GM06990 (cell line): Measurements from ENCODE around the gene DNAJC30.

Experiments
- DNase-seq: peaks from one replicate; pipeline ENCODE4 v3.0.0-alpha.2; 2011; ENCODE audit not compliant: insufficient read length; ENCODE audit errors: extremely low read depth
- H3K27me3 ChIP-seq: replicated peaks from 2 replicates; pipeline ENCODE4 v1.6.0; 2011; ENCODE audit warnings: low read length; ENCODE audit not compliant: control insufficient read depth, insufficient read depth
- H3K36me3 ChIP-seq: 2 replicates; pipeline ENCODE4 v1.5.1; 2011; ENCODE audit warnings: low read length; ENCODE audit not compliant: control insufficient read depth, insufficient read depth
- H3K4me3 ChIP-seq: replicated peaks from 2 replicates; pipeline ENCODE4 v1.5.1; 2011; ENCODE audit warnings: low read depth, mild to moderate bottlenecking, control low read depth, low read length
- CTCF ChIP-seq: IDR thresholded peaks from 2 replicates; pipeline ENCODE4 v1.5.1; 2011; ENCODE audit warnings: low read length, control low read depth, mild to moderate bottlenecking, inconsistent platforms; ENCODE audit not compliant: insufficient read depth, poor library complexity, severe bottlenecking

Gene DNAJC30

GRCh38 chr7:73705551-73705920 is 22.3 kb upstream of the DNAJC30 start:
- Histone ChIP-seq H3K27me3 (no peaks in the 10 kb centered on the region), H3K36me3 (no peaks in the 10 kb centered on the region; the same call in 1 of the 2 replicates), H3K4me3 (no peak overlapping the region)
- TF ChIP-seq CTCF = no peak
- DNase-seq = no peak

- no peak for DNase-seq
- no peaks in the 10 kb centered on the region for H3K27me3 ChIP-seq
- H3K36me3 ChIP-seq = no peaks in the 10 kb centered on the region; the same call in 1 of the 2 replicates
- no peak for TF ChIP-seq CTCF
- H3K4me3 ChIP-seq = no peak overlapping the region
These were observed 21.6 kb upstream of the DNAJC30 start for GRCh38 chr7:73704640-73705550.

- H3K4me3 ChIP-seq = no peak overlapping the region
- H3K36me3 ChIP-seq = peaks cover 6% of the 10 kb centered on the region
- no peak for TF ChIP-seq CTCF
- no peak for DNase-seq
- H3K27me3 ChIP-seq = no peaks in the 10 kb centered on the region
These were observed 20.7 kb upstream of the DNAJC30 start for GRCh38 chr7:73703757-73704639.

- no peaks in the 10 kb centered on the region for H3K27me3 ChIP-seq
- DNase-seq = no peak
- H3K4me3 ChIP-seq = no peak overlapping the region
- no peak for TF ChIP-seq CTCF
- peaks cover 8% of the 10 kb centered on the region for H3K36me3 ChIP-seq
These were observed 20.0 kb upstream of the DNAJC30 start for GRCh38 chr7:73703225-73703624.

GRCh38 chr7:73702665-73703064 is 19.4 kb upstream of the DNAJC30 start:
- Histone ChIP-seq H3K4me3 (no peak overlapping the region), H3K27me3 (no peaks in the 10 kb centered on the region), H3K36me3 (peaks cover 10% of the 10 kb centered on the region)
- TF ChIP-seq CTCF = no peak
- DNase-seq = no peak
